Neural crest cell (in vitro differentiated cells): ENCODE measurements around the gene ZNF276. TPM values are rescaled to one million over a fixed set of nuclear protein-coding genes. Genes with fewer than 3 reads are reported as not detected.
"Not testable (repeated sequence)": the region's sequence is repeated elsewhere in the genome, so short reads cannot be mapped to it uniquely, and the experiment has no call there.

Experiments used
- DNase-seq: peaks from one replicate; pipeline ENCODE4 v3.0.0; 2021; ENCODE audit warnings: low read depth, mixed read lengths, low spot score
- H3K27ac Mint-ChIP-seq: one replicate; pipeline ENCODE4 v1.8.0; 2021; ENCODE audit warnings: mild to moderate bottlenecking, mixed read lengths; ENCODE audit not compliant: unreplicated experiment
- H3K27me3 Mint-ChIP-seq: 2 replicates; pipeline ENCODE4 v1.8.0; 2021; ENCODE audit warnings: low read depth, mild to moderate bottlenecking, mixed read lengths
- H3K36me3 Mint-ChIP-seq: 2 replicates; pipeline ENCODE4 v1.8.0; 2021; ENCODE audit warnings: low read depth, mild to moderate bottlenecking, mixed read lengths
- H3K4me1 Mint-ChIP-seq: 2 replicates; pipeline ENCODE4 v1.8.0; 2021; ENCODE audit warnings: mixed read lengths
- H3K4me3 Mint-ChIP-seq: one replicate; pipeline ENCODE4 v1.8.0; 2021; ENCODE audit warnings: mild to moderate bottlenecking, mixed read lengths
- H3K9me3 Mint-ChIP-seq: 2 replicates; pipeline ENCODE4 v1.8.0; 2021; ENCODE audit warnings: mixed read lengths
- CTCF ChIP-seq: fragments of 200-600 bp; sonication (generic); conservative IDR thresholded peaks from 2 replicates; pipeline ENCODE4 v1.5.0; 2021; ENCODE audit warnings: antibody characterized with exemption, mild to moderate bottlenecking
- total RNA-seq: library from RNA; stranded (reverse); gene quantifications from 2 replicates; pipeline ENCODE4 v1.2.1, GENCODE V29; 2021

The ZNF276 gene
- total RNA-seq, 1 donor from 2014 or later = 32.9 TPM

- H3K36me3 Mint-ChIP-seq = peaks cover 17% of the 10 kb centered on the region
Observed at GRCh38 chr16:89775223-89775622, 53.9 kb downstream of the ZNF276 start.

GRCh38 chr16:89778211-89778610 is 56.9 kb downstream of the ZNF276 start:
- not testable (repeated sequence) for H3K9me3 Mint-ChIP-seq, H3K27ac Mint-ChIP-seq, H3K27me3 Mint-ChIP-seq, H3K4me3 Mint-ChIP-seq, DNase-seq, H3K4me1 Mint-ChIP-seq
- H3K36me3 Mint-ChIP-seq = peaks cover 16% of the 10 kb centered on the region

More at GRCh38 chr16:89775223-89775622, 53.9 kb downstream of the ZNF276 start:
- no peak for DNase-seq
- no peaks in the 10 kb centered on the region for H3K27me3 Mint-ChIP-seq
- no peak for TF ChIP-seq CTCF
- H3K4me1 Mint-ChIP-seq = peaks cover 7% of the 10 kb centered on the region
- no peak overlapping the region for H3K4me3 Mint-ChIP-seq
- no peaks in the 10 kb centered on the region for H3K9me3 Mint-ChIP-seq
- no peak overlapping the region for H3K27ac Mint-ChIP-seq

GRCh38 chr16:89779231-89779908 is 58.0 kb downstream of the ZNF276 start:
- Mint-ChIP-seq H3K27me3 (no peaks in the 10 kb centered on the region), H3K9me3 (no peaks in the 10 kb centered on the region), H3K4me3 (no peak overlapping the region), H3K27ac (peak overlapping the region; percentile 75), H3K4me1 (peaks cover 7% of the 10 kb centered on the region), H3K36me3 (peaks cover 17% of the 10 kb centered on the region)
- no peak for TF ChIP-seq CTCF
- no peak for DNase-seq

GRCh38 chr16:89779909-89780305 is 58.6 kb downstream of the ZNF276 start:
- H3K4me1 Mint-ChIP-seq = peaks cover 7% of the 10 kb centered on the region
- H3K4me3 Mint-ChIP-seq = no peak overlapping the region
- no peaks in the 10 kb centered on the region for H3K9me3 Mint-ChIP-seq
- H3K36me3 Mint-ChIP-seq = peaks cover 21% of the 10 kb centered on the region
- DNase-seq = no peak
- no peak overlapping the region for H3K27ac Mint-ChIP-seq
- TF ChIP-seq CTCF = no peak
- no peaks in the 10 kb centered on the region for H3K27me3 Mint-ChIP-seq

- peaks cover 22% of the 10 kb centered on the region for H3K36me3 Mint-ChIP-seq
- DNase-seq = no peak
- H3K4me3 Mint-ChIP-seq = no peak overlapping the region
Observed at GRCh38 chr16:89782489-89782888, 61.2 kb downstream of the ZNF276 start.

GRCh38 chr16:89783952-89784351 is 62.6 kb downstream of the ZNF276 start:
- H3K4me3 Mint-ChIP-seq, H3K9me3 Mint-ChIP-seq, H3K4me1 Mint-ChIP-seq, H3K27me3 Mint-ChIP-seq, DNase-seq, H3K27ac Mint-ChIP-seq: not testable (repeated sequence)
- H3K36me3 Mint-ChIP-seq = peaks cover 22% of the 10 kb centered on the region

More at GRCh38 chr16:89782489-89782888, 61.2 kb downstream of the ZNF276 start:
- no peak for TF ChIP-seq CTCF
- Mint-ChIP-seq H3K27me3 (no peaks in the 10 kb centered on the region), H3K27ac (no peak overlapping the region), H3K9me3 (no peaks in the 10 kb centered on the region), H3K4me1 (peaks cover 7% of the 10 kb centered on the region)
